Daoy (cell line): ENCODE results near the gene SSBP1. TPM values are rescaled to one million over a fixed set of nuclear protein-coding genes. Genes with fewer than 3 reads are reported as not detected.
A peak's percentile ranks its signal among the peaks of the same experiment; 100 is the strongest.
"Not testable (repeated sequence)": the region's sequence is repeated elsewhere in the genome, so short reads cannot be mapped to it uniquely, and the experiment has no call there.

ENCODE experiments used
- DNase-seq: peaks from one replicate; pipeline ENCODE4 v3.0.0-alpha.2; 2015; ENCODE audit warnings: low read depth
- total RNA-seq: library from RNA; depleted of rRNA; stranded (reverse); fragments of >200 nt; shearing (Covaris generic); gene quantifications from 2 replicates; pipeline ENCODE4 v1.2.3, GENCODE V29; 2014; rRNA removed

The SSBP1 gene
- total RNA-seq, 1 experiment from 2014 or later, result 913 TPM

GRCh38 chr7:141770083-141770583 is 32.0 kb downstream of the SSBP1 start:
- DNase-seq, result not testable (repeated sequence)

DNA sequence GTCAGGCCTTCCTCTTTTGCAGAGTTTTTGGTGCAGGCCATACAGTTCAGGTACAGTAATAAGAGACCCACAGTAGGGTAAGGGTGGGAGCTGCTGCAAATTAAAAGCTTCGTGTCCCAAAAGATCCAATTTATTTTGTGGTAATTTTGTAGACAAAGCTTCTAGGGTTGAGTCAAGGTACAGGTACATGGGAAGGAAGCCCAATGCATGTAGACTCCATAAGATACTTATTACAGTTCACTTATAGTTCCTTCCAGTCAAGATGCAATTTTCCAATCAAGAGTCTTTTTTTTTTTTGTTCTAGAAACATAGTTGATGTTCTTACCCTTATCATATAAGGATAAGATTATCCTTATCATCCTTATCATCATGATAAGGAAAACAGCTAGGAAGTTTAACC is 38.2 kb downstream of the SSBP1 start, which contains the start of gene TAS2R4:
Gene TAS2R4, plus strand, starts transcription at position 301 of the 400 bp plus-strand sequence. CDS start 1,815 bp downstream, outside the sequence.
- no peak for DNase-seq

DNA sequence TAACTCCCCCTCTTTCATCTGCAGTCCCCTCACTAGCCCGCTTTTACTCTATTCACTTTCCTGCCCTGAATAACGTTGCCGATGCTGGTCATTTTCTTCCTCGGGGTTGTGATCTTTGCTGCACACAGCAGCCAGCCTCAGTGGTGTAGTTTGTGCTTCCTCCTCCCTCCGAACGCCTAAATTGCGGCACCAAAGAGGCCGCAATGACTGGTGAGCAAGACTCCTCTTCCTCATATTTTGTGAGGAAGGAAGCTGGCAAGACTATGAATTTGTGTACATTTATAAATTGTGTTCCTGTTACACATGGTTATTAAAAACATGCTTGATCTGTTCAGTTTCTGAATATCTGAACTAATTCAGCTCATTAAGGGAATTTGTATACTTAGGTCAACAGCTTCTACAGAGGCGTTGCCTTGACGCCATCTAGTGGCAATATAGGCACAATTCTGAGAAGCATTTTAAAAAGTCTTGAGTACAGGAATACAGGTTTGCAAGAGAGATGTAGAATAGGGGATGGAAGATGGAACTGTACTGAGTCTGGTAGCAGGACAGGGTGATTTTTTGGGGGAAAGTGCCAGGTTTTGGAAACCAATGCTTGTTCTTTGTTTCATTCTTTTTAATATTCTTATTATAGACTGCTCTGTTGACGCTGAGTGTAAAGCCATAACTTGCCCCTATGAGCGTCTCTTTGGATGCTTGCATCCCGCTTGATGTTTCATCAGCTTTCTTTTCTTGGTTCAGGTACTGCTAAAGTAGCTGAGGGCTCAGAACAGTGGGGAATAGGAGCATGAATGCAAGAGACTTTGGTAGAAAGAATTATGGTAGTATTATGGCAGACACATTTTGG is 47.8 kb downstream of the SSBP1 start:
- peak; percentile 53 for DNase-seq

DNA sequence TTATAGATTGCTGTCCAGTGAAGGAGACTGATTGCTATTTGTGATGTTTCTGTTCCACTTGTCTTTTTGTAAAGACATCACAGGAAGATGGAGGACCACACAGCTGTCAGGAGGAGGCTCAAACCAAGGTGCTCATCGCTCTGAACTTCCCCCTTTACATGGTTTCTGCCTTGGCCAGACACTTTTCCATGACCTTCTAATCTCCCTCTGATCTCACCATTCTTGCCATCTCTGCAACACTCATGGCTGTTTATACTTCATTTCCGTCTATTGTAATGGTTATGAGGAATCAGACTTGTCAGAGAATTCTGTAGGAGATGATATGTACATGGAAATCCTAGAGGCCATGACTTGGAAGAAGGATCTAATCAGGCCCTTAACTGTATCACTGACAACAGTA is 50.1 kb downstream of the SSBP1 start:
- no peak for DNase-seq

- DNase-seq, result no peak
These were observed 51.8 kb downstream of the SSBP1 start, which contains the start of gene TAS2R5 for GRCh38 chr7:141789917-141790316. TAS2R5 (plus strand) TSS chr7:141790217; CDS start chr7:141790362, 145 bp downstream.

DNA sequence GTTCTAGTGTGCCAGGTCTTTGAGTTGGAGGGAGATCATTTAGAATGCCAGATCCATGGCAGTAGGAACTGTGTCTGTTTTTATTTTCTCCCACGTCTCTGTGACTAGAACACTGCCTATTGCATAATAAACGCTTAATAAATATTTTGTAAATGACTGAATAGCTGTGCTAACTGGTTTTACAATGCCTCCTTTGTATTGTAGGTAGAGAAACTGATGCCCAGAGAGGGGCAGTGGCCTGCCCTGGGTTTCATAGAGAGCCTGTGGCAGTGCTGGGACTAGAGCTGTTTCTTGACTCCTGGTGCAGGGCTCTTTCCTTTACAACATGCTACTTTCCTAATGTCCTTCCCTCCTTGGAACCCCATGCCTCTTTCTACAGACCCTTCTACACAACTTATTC is 54.4 kb downstream of the SSBP1 start:
- no peak for DNase-seq

Other genes with a start within 250 kb of the SSBP1 start
- gene AGK, start 186.9 kb upstream of the SSBP1 start, total RNA-seq, result 32.6 and 38.7 TPM in 2 replicates
- 17.1 and 17.9 TPM in 2 replicates for gene DENND11, start 36.2 kb upstream of the SSBP1 start, total RNA-seq
- not detected in 2 replicates for gene WEE2, start 30.0 kb upstream of the SSBP1 start, total RNA-seq
- gene TAS2R3, start 25.7 kb downstream of the SSBP1 start, total RNA-seq, result 0.17 TPM in 1 of 2 replicates, not detected in the other
- 0.18 and 0.69 TPM in 2 replicates for gene TAS2R4, start 38.3 kb downstream of the SSBP1 start, total RNA-seq
- 0.06 TPM in 1 of 2 replicates, not detected in the other for gene TAS2R5, start 51.9 kb downstream of the SSBP1 start, total RNA-seq
- gene PRSS37, start 103.1 kb downstream of the SSBP1 start, total RNA-seq, result not detected in 2 replicates
- gene OR9A4, start 178.0 kb downstream of the SSBP1 start, total RNA-seq, result not detected in 2 replicates
- gene CLEC5A, start 208.6 kb downstream of the SSBP1 start, total RNA-seq, result not detected in 2 replicates
- not detected in 2 replicates for gene TAS2R38, start 235.4 kb downstream of the SSBP1 start, total RNA-seq